ENCODE measurements around the gene CHRNA10.

GRCh38 chr11:3675971-3676370 lies 4.8 kb upstream of the CHRNA10 start:
- TF ChIP-seq NFYB (IDR thresholded peaks at IDR 0.05; ENCODE audit: insufficient read depth, low read depth, low read length) (no peak), POLR2AphosphoS2 (IDR thresholded peaks at IDR 0.05; ENCODE audit: low read depth, low read length) (no peak), ESRRA (IDR thresholded peaks at IDR 0.05; ENCODE audit: low read length) (no peak), POLR2AphosphoS5 (IDR thresholded peaks at IDR 0.05; ENCODE audit: low read length) (no peak), CTCF (IDR thresholded peaks at IDR 0.05 in 2 of 3, conservative IDR thresholded peaks at IDR 0.05 in 1 of 3; ENCODE audit: control insufficient read depth in 2 of 3, extremely low read depth in 1 of 3, insufficient read depth in 1 of 3, low read depth in 3 of 3, low read length in 3 of 3) (no peak), BACH1 (IDR thresholded peaks at IDR 0.05; ENCODE audit: borderline replicate concordance) (no peak), NR2F1 (conservative IDR thresholded peaks at IDR 0.05) (no peak), GABPA (IDR thresholded peaks at IDR 0.05; ENCODE audit: low read depth) (no peak), ETV6 (conservative IDR thresholded peaks at IDR 0.05 in 1 of 2, IDR thresholded peaks at IDR 0.05 in 1 of 2; ENCODE audit: borderline replicate concordance in 1 of 2, low read depth in 1 of 2) (no peak), RAD21 (IDR thresholded peaks at IDR 0.05; ENCODE audit: insufficient read depth, low read depth, low read length) (no peak), ZNF207 (IDR thresholded peaks at IDR 0.05; ENCODE audit: borderline replicate concordance) (no peak), REST (IDR thresholded peaks at IDR 0.05; ENCODE audit: low read depth, low read length) (no peak), EZH2 (IDR thresholded peaks at IDR 0.05; ENCODE audit: borderline replicate concordance, control insufficient read depth, low read depth, low read length) (no peak)

Measured in GM12878 (cell line).